ENCODE measurements around the gene PKHD1.

DNA sequence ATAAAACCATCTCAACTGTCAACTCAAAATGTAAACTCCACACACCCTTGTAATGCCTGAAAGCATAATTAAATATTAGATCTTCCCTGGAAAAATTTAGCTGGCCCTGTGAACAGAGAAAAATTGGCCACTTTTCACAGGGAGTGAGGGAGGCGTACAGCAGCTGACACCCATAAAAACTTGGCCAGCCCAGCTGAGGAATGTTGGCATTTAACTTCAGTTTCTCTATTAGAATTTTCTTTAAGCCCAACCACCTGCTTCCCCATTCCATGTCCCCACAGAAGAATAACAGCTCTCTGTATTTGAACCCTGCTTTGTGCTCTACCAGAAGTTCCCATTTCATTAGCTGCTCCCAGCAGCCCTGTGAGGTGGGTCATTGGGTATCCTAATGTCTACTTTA lies 41.0 kb downstream of the PKHD1 start:
- TF ChIP-seq CTCF (IDR thresholded peaks at IDR 0.05) (no peak), EZH2 (IDR thresholded peaks at IDR 0.05; ENCODE audit: borderline replicate concordance, insufficient read depth, low read depth, low read length, poor library complexity, severe bottlenecking) (no peak)

Measured in B cell (primary cell).